ENCODE measurements around the gene EPHA6. TPM values are rescaled to one million over a fixed set of nuclear protein-coding genes. Genes with fewer than 3 reads are reported as not detected.

The EPHA6 gene
- total and polyA plus RNA-seq, 10 of the 15 experiments (the other 5 are each of a cell fraction or from before 2014, with no cell fraction given): not detected

DNA sequence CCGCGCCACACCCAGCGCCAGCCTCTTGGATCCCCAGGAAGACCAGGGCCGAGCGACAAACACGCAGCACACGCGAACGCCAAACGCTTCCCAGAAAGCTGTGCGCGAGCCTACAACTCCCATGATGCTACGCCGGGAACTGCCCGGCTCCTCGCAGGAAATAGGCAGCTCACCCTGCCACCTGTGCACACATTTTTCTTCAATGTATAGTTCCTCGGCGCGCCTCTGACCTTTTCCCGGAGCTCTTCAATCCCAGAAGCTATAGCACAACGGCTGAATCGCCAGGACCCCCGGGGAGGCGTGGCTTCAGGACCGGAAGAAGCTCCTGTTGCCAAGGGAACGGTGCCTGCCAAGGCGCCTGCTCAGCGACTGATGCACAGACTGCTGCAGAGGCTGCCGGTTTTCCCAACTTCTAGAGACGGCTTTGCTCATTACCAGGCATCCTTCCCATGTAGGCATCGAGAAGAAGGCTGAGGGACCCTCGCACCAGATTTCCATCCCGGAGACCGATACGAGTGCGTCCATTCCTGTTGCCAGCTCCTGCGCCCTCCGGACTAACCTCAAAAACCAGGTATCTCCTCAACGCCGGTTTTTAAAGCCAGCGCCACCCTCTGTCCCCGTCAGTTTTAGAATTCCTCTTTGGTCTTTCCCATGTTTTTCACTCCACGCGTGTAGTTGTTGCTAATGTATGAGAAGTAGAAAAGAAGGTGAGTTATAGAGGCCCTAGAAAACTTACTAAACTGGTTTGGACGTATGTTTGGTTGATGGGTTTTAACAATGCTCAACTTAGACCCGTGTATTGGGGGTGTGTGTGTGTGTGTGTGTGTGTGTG lies 950.2 kb downstream of the EPHA6 start, which contains the start of gene ARL6 (continued):
- TF ChIP-seq, protein P1, sequence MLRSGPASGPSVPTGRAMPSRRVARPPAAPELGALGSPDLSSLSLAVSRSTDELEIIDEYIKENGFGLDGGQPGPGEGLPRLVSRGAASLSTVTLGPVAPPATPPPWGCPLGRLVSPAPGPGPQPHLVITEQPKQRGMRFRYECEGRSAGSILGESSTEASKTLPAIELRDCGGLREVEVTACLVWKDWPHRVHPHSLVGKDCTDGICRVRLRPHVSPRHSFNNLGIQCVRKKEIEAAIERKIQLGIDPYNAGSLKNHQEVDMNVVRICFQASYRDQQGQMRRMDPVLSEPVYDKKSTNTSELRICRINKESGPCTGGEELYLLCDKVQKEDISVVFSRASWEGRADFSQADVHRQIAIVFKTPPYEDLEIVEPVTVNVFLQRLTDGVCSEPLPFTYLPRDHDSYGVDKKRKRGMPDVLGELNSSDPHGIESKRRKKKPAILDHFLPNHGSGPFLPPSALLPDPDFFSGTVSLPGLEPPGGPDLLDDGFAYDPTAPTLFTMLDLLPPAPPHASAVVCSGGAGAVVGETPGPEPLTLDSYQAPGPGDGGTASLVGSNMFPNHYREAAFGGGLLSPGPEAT (IDR thresholded peaks at IDR 0.05; ENCODE audit: low read depth): no peak
- TF ChIP-seq YBX1 (IDR thresholded peaks at IDR 0.05) (no peak), EP300 (IDR thresholded peaks at IDR 0.05; ENCODE audit: borderline replicate concordance in 1 of 2, control insufficient read depth in 1 of 2, low read depth in 2 of 2, low read length in 2 of 2) (no peak), PAX5 (IDR thresholded peaks at IDR 0.05; ENCODE audit: borderline replicate concordance, low read depth, low read length) (0 out of 2 replicates have a peak, but pooled peaks have one; percentile 7), CHD1 (IDR thresholded peaks at IDR 0.05; ENCODE audit: low read depth, low read length) (no peak), ESRRA (IDR thresholded peaks at IDR 0.05; ENCODE audit: low read length) (no peak), SUPT20H (IDR thresholded peaks at IDR 0.05; ENCODE audit: borderline replicate concordance, control insufficient read depth, low read depth, low read length) (no peak), NRF1 (conservative IDR thresholded peaks at IDR 0.05; ENCODE audit: low read depth, low read length) (0 out of 2 replicates have a peak, but pooled peaks have one; percentile 32), SMAD5 (IDR thresholded peaks at IDR 0.05; ENCODE audit: low read depth) (no peak), JUNB (IDR thresholded peaks at IDR 0.05) (no peak; the same call in 1 of the 2 replicates), MYC (IDR thresholded peaks at IDR 0.05; ENCODE audit: insufficient read depth, insufficient read length, insufficient replicate concordance, low read length, severe bottlenecking) (no peak), RAD21 (IDR thresholded peaks at IDR 0.05; ENCODE audit: insufficient read depth, low read depth, low read length) (no peak), POLR2AphosphoS5 (IDR thresholded peaks at IDR 0.05; ENCODE audit: low read length) (peak; percentile 69; the same call in 1 of the 2 replicates), TCF3 (IDR thresholded peaks at IDR 0.05; ENCODE audit: borderline replicate concordance, insufficient read depth, low read depth, low read length) (0 out of 2 replicates have a peak, but pooled peaks have one; percentile 26), NFIC (IDR thresholded peaks at IDR 0.05; ENCODE audit: low read depth, low read length) (no peak), SREBF2 (IDR thresholded peaks at IDR 0.05; ENCODE audit: low read length) (no peak)
- TF ChIP-seq, protein P2, sequence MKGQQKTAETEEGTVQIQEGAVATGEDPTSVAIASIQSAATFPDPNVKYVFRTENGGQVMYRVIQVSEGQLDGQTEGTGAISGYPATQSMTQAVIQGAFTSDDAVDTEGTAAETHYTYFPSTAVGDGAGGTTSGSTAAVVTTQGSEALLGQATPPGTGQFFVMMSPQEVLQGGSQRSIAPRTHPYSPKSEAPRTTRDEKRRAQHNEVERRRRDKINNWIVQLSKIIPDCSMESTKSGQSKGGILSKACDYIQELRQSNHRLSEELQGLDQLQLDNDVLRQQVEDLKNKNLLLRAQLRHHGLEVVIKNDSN (IDR thresholded peaks at IDR 0.05; ENCODE audit: borderline replicate concordance, extremely low read length, insufficient read depth, low read depth, low read length): no peak
- TF ChIP-seq, protein P3, sequence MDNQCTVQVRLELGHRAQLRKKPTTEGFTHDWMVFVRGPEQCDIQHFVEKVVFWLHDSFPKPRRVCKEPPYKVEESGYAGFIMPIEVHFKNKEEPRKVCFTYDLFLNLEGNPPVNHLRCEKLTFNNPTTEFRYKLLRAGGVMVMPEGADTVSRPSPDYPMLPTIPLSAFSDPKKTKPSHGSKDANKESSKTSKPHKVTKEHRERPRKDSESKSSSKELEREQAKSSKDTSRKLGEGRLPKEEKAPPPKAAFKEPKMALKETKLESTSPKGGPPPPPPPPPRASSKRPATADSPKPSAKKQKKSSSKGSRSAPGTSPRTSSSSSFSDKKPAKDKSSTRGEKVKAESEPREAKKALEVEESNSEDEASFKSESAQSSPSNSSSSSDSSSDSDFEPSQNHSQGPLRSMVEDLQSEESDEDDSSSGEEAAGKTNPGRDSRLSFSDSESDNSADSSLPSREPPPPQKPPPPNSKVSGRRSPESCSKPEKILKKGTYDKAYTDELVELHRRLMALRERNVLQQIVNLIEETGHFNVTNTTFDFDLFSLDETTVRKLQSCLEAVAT (IDR thresholded peaks at IDR 0.05): no peak; the same call in 1 of the 2 replicates
- TF ChIP-seq, protein P4, sequence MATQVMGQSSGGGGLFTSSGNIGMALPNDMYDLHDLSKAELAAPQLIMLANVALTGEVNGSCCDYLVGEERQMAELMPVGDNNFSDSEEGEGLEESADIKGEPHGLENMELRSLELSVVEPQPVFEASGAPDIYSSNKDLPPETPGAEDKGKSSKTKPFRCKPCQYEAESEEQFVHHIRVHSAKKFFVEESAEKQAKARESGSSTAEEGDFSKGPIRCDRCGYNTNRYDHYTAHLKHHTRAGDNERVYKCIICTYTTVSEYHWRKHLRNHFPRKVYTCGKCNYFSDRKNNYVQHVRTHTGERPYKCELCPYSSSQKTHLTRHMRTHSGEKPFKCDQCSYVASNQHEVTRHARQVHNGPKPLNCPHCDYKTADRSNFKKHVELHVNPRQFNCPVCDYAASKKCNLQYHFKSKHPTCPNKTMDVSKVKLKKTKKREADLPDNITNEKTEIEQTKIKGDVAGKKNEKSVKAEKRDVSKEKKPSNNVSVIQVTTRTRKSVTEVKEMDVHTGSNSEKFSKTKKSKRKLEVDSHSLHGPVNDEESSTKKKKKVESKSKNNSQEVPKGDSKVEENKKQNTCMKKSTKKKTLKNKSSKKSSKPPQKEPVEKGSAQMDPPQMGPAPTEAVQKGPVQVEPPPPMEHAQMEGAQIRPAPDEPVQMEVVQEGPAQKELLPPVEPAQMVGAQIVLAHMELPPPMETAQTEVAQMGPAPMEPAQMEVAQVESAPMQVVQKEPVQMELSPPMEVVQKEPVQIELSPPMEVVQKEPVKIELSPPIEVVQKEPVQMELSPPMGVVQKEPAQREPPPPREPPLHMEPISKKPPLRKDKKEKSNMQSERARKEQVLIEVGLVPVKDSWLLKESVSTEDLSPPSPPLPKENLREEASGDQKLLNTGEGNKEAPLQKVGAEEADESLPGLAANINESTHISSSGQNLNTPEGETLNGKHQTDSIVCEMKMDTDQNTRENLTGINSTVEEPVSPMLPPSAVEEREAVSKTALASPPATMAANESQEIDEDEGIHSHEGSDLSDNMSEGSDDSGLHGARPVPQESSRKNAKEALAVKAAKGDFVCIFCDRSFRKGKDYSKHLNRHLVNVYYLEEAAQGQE (IDR thresholded peaks at IDR 0.05; ENCODE audit: low read depth, low read length): no peak

Measured in GM12878 (cell line).